HG02870 (cell line): ENCODE results near the gene TM2D3.

Source experiments
- ATAC-seq: cut with Tn5 transposase; IDR thresholded peaks from one replicate; pipeline ENCODE4 v1.9.1; 2021; ENCODE audit warnings: mild to moderate bottlenecking, moderate library complexity; ENCODE audit not compliant: unreplicated experiment

TM2D3 gene

GRCh38 chr15:101625184-101625583, 27.0 kb downstream of the TM2D3 start:
- no peak for ATAC-seq

GRCh38 chr15:101623367-101624304, 28.5 kb downstream of the TM2D3 start:
- ATAC-seq, result no peak

GRCh38 chr15:101621961-101622360, 30.2 kb downstream of the TM2D3 start:
- ATAC-seq, result no peak

GRCh38 chr15:101620671-101621070, 31.5 kb downstream of the TM2D3 start:
- no peak for ATAC-seq

- no peak for ATAC-seq
These were observed 32.6 kb downstream of the TM2D3 start for GRCh38 chr15:101619615-101619865.

GRCh38 chr15:101618851-101619614, 33.1 kb downstream of the TM2D3 start:
- no peak for ATAC-seq

- ATAC-seq, result no peak
These were observed 34.1 kb downstream of the TM2D3 start for GRCh38 chr15:101618076-101618475.

GRCh38 chr15:101617390-101617965, 34.7 kb downstream of the TM2D3 start:
- ATAC-seq, result no peak

GRCh38 chr15:101615986-101616848, 36.0 kb downstream of the TM2D3 start:
- no peak for ATAC-seq

GRCh38 chr15:101615414-101615985, 36.7 kb downstream of the TM2D3 start:
- ATAC-seq, result no peak

GRCh38 chr15:101614761-101615160, 37.4 kb downstream of the TM2D3 start:
- no peak for ATAC-seq

- ATAC-seq, result no peak
These were observed 38.1 kb downstream of the TM2D3 start for GRCh38 chr15:101614001-101614585.

GRCh38 chr15:101613130-101614000, 38.8 kb downstream of the TM2D3 start:
- ATAC-seq, result no peak

- ATAC-seq, result no peak
These were observed 39.5 kb downstream of the TM2D3 start for GRCh38 chr15:101612676-101613075.

- no peak for ATAC-seq
These were observed 40.4 kb downstream of the TM2D3 start for GRCh38 chr15:101611580-101612299.

GRCh38 chr15:101611007-101611406, 41.2 kb downstream of the TM2D3 start:
- ATAC-seq, result no peak

GRCh38 chr15:101610611-101611000, 41.6 kb downstream of the TM2D3 start:
- no peak for ATAC-seq

- no peak for ATAC-seq
These were observed 42.2 kb downstream of the TM2D3 start for GRCh38 chr15:101609742-101610610.
